WTC11 (cell line): ENCODE results near the gene FAM3C.

Experiments
- NFE2L1 ChIP-seq: sonication (generic); formaldehyde crosslinking; IDR thresholded peaks from 2 replicates; pipeline ENCODE4 v1.8.1; 2023; ENCODE audit warnings: missing genetic modification reagents
- RELA ChIP-seq: sonication (generic); formaldehyde crosslinking; IDR thresholded peaks from 2 replicates; pipeline ENCODE4 v1.8.1; 2022; ENCODE audit warnings: missing genetic modification reagents, mild to moderate bottlenecking, borderline replicate concordance
- TF ChIP-seq, protein P1 (sequence below): sonication (generic); formaldehyde crosslinking; IDR thresholded peaks from 2 replicates; pipeline ENCODE4 v1.8.1; 2023; ENCODE audit warnings: mild to moderate bottlenecking, moderate library complexity, missing genetic modification reagents
- TF ChIP-seq, protein P2 (sequence below): fragments of 250-450 bp; sonication (Bioruptor Pico); IDR thresholded peaks from 2 replicates; pipeline ENCODE4 v2.1.2; 2022; ENCODE audit warnings: mild to moderate bottlenecking, moderate library complexity
- TF ChIP-seq, protein P3 (sequence below): fragments of 200-600 bp; IDR thresholded peaks from 2 replicates; pipeline ENCODE4 v1.8.0; 2022; ENCODE audit warnings: antibody characterized with exemption
- TF ChIP-seq, protein P4 (sequence below): sonication (generic); formaldehyde crosslinking; IDR thresholded peaks from 2 replicates; pipeline ENCODE4 v1.8.1; 2022; ENCODE audit warnings: low read depth, mild to moderate bottlenecking, moderate library complexity, missing genetic modification reagents, borderline replicate concordance

DNA sequence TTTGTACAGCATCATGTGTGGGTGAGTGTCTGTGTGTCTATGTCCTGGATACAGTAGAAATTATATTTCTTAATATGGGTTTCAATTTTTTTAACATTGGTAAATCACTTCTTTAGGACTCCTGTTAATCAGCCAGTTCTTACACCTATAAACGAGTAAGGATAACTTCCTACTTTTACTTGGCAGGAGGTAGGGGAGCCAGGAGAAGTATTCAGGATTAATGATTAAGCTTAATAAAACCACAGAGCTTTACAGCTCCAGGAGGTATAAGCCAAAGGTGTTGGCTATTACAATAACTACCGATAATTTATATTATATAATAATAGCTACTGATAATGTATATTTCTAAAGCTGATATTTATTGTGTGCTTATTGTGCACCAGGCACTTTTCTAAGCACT is 1.7 kb upstream of the FAM3C start:
- TF ChIP-seq, protein P1, sequence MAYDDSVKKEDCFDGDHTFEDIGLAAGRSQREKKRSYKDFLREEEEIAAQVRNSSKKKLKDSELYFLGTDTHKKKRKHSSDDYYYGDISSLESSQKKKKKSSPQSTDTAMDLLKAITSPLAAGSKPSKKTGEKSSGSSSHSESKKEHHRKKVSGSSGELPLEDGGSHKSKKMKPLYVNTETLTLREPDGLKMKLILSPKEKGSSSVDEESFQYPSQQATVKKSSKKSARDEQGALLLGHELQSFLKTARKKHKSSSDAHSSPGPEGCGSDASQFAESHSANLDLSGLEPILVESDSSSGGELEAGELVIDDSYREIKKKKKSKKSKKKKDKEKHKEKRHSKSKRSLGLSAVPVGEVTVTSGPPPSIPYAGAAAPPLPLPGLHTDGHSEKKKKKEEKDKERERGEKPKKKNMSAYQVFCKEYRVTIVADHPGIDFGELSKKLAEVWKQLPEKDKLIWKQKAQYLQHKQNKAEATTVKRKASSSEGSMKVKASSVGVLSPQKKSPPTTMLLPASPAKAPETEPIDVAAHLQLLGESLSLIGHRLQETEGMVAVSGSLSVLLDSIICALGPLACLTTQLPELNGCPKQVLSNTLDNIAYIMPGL: no peak
- TF ChIP-seq, protein P2, sequence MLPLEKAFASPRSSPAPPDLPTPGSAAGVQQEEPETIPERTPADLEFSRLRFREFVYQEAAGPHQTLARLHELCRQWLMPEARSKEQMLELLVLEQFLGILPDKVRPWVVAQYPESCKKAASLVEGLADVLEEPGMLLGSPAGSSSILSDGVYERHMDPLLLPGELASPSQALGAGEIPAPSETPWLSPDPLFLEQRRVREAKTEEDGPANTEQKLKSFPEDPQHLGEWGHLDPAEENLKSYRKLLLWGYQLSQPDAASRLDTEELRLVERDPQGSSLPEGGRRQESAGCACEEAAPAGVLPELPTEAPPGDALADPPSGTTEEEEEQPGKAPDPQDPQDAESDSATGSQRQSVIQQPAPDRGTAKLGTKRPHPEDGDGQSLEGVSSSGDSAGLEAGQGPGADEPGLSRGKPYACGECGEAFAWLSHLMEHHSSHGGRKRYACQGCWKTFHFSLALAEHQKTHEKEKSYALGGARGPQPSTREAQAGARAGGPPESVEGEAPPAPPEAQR (CRISPR knock-in tag): no peak
- TF ChIP-seq NFE2L1 (no peak), RELA (CRISPR knock-in tag) (no peak)
- TF ChIP-seq, protein P3, sequence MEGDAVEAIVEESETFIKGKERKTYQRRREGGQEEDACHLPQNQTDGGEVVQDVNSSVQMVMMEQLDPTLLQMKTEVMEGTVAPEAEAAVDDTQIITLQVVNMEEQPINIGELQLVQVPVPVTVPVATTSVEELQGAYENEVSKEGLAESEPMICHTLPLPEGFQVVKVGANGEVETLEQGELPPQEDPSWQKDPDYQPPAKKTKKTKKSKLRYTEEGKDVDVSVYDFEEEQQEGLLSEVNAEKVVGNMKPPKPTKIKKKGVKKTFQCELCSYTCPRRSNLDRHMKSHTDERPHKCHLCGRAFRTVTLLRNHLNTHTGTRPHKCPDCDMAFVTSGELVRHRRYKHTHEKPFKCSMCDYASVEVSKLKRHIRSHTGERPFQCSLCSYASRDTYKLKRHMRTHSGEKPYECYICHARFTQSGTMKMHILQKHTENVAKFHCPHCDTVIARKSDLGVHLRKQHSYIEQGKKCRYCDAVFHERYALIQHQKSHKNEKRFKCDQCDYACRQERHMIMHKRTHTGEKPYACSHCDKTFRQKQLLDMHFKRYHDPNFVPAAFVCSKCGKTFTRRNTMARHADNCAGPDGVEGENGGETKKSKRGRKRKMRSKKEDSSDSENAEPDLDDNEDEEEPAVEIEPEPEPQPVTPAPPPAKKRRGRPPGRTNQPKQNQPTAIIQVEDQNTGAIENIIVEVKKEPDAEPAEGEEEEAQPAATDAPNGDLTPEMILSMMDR: no peak
- TF ChIP-seq, protein P4, sequence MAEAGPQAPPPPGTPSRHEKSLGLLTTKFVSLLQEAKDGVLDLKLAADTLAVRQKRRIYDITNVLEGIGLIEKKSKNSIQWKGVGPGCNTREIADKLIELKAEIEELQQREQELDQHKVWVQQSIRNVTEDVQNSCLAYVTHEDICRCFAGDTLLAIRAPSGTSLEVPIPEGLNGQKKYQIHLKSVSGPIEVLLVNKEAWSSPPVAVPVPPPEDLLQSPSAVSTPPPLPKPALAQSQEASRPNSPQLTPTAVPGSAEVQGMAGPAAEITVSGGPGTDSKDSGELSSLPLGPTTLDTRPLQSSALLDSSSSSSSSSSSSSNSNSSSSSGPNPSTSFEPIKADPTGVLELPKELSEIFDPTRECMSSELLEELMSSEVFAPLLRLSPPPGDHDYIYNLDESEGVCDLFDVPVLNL (CRISPR knock-in tag): no peak
